ENCODE data around the gene GPI. TPM values are rescaled to one million over a fixed set of nuclear protein-coding genes. Genes with fewer than 3 reads are reported as not detected.
"Not testable (repeated sequence)": the region's sequence is repeated elsewhere in the genome, so short reads cannot be mapped to it uniquely, and the experiment has no call there.

The GPI gene
- total and polyA plus RNA-seq, 5 experiments from 2014 or later, result 107 to 179 (median 126) TPM

DNA sequence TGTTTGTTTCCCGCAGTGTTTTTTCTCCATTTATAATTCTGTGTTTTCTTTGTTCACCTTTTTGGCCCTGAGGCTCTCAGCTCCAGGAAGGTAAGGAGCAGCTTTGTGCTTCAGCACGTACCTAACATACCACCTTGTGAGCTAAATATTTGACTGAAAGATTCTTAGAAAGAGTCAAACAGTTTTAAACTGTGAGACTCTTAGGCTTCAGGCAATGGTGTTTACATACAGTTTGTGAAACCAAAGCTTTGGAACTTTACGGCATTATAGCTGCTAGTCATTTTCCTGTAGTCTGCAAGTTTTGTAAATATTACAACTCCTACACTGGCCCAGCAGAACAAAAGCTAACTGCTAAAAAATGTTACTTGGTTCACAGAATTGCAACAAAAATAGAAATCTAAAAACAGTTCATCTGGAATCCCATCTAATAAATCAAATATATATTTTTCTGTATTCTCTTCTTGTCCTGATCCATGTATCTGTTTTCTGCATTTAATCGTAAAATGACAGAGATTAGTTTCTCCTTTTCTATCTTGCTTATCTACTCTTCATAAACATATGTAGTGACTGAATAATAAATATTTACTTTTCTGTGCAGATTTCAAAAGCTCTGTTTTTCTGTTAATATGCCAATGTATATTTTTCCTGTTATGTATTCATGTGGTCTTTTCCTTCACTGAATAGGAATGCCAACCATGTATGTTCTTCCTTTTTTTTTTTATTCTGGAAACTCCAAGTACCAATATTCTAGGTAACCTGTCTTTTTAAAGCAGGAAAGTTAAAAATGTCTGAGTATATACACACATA is 38.8 kb upstream of the GPI start:
- Mint-ChIP-seq H3K27ac (peak overlapping the region in 2 of 10 donors; percentile 52 to 80), H3K9me3 (no peaks in the 10 kb centered on the region), H3K4me1 (peaks cover 0 to 19% (median 7%) of the 10 kb centered on the region in 4 donors), H3K36me3 (peaks cover 14 to 82% (median 35%) of the 10 kb centered on the region in 3 donors), H3K27me3 (no peaks in the 10 kb centered on the region), H3K4me3 (no peak overlapping the region)
- ATAC-seq (no peak), DNase-seq (no peak)
- POLR2A ChIA-PET, result interaction anchor here (1.3 to 1.4 kb wide), 2 partner anchors 9 to 12 kb away, joined by 3 to 7 read pairs; no protein-coding TSS in a partner anchor

DNA sequence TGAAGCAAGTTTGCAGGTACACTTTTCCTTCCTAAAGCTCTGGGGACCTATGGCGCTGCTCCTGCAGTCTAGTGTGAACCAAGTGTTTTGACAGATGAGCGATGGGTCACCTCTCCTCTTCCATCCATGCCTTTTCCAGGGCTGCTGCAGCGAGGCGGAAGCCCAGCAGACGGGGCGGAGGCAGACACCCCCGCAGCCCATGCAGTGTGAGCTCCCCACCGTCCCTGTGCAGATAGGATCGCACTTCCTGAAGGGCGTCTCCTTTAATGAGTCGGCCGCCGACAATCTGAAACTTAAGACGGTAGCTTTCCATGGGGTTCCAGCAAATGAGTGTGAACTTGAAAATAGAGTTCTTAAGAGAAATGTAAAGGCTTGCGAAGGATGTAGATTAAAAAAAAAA is 37.1 kb upstream of the GPI start:
- ATAC-seq, result no peak
- peaks cover 0 to 19% (median 7%) of the 10 kb centered on the region in 4 donors for H3K4me1 Mint-ChIP-seq
- no peaks in the 10 kb centered on the region for H3K27me3 Mint-ChIP-seq
- peaks cover 14 to 85% (median 45%) of the 10 kb centered on the region in 3 donors for H3K36me3 Mint-ChIP-seq
- peak overlapping the region in 1 of 10 donors; percentile 44 for H3K27ac Mint-ChIP-seq
- POLR2A ChIA-PET, result interaction anchor here (0.6 kb wide), 1 partner anchor 58 kb away, joined by 3 read pairs; no protein-coding TSS in a partner anchor
- H3K9me3 Mint-ChIP-seq, result no peaks in the 10 kb centered on the region
- H3K4me3 Mint-ChIP-seq, result no peak overlapping the region
- no peak for DNase-seq

- Mint-ChIP-seq H3K36me3 (peaks cover 11 to 89% (median 45%) of the 10 kb centered on the region in 3 donors), H3K4me3 (no peak overlapping the region), H3K4me1 (peaks cover 0 to 14% (median 2%) of the 10 kb centered on the region in 4 donors), H3K9me3 (no peaks in the 10 kb centered on the region), H3K27ac (no peak overlapping the region), H3K27me3 (no peaks in the 10 kb centered on the region)
- POLR2A ChIA-PET, result no interaction called here
- no peak for DNase-seq
- no peak for ATAC-seq
Observed at GRCh38 chr19:34328982-34329381, 36.0 kb upstream of the GPI start.

GRCh38 chr19:34330116-34330515 is 34.9 kb upstream of the GPI start:
- H3K27ac Mint-ChIP-seq, result peak overlapping the region in 5 of 10 donors; percentile 6 to 90 (median 45)
- POLR2A ChIA-PET, result no interaction called here
- no peak overlapping the region for H3K4me3 Mint-ChIP-seq
- H3K4me1 Mint-ChIP-seq, result peaks cover 0 to 10% (median 1%) of the 10 kb centered on the region in 4 donors
- H3K27me3 Mint-ChIP-seq, result no peaks in the 10 kb centered on the region
- no peaks in the 10 kb centered on the region for H3K9me3 Mint-ChIP-seq
- H3K36me3 Mint-ChIP-seq, result peaks cover 9 to 86% (median 42%) of the 10 kb centered on the region in 3 donors
- DNase-seq (no peak), ATAC-seq (no peak)

- H3K4me3 Mint-ChIP-seq, POLR2A ChIA-PET, DNase-seq, H3K27me3 Mint-ChIP-seq, ATAC-seq, H3K9me3 Mint-ChIP-seq, H3K4me1 Mint-ChIP-seq: not testable (repeated sequence)
- Mint-ChIP-seq H3K36me3 (peaks cover 9 to 81% (median 38%) of the 10 kb centered on the region in 3 donors), H3K27ac (peak overlapping the region in 1 of 10 donors; percentile 6)
Observed at GRCh38 chr19:34330596-34330995, 34.4 kb upstream of the GPI start.

- not testable (repeated sequence) for H3K9me3 Mint-ChIP-seq, H3K4me3 Mint-ChIP-seq, H3K27me3 Mint-ChIP-seq, H3K4me1 Mint-ChIP-seq, DNase-seq, ATAC-seq
- POLR2A ChIA-PET, result interaction anchor here (0.7 kb wide), 1 partner anchor 176 kb away, joined by 3 read pairs; no protein-coding TSS in a partner anchor
- Mint-ChIP-seq H3K27ac (peak overlapping the region in 3 of 10 donors; percentile 14 to 63 (median 50)), H3K36me3 (peaks cover 9 to 76% (median 34%) of the 10 kb centered on the region in 3 donors)
Observed at GRCh38 chr19:34331596-34331995, 33.4 kb upstream of the GPI start.

DNA sequence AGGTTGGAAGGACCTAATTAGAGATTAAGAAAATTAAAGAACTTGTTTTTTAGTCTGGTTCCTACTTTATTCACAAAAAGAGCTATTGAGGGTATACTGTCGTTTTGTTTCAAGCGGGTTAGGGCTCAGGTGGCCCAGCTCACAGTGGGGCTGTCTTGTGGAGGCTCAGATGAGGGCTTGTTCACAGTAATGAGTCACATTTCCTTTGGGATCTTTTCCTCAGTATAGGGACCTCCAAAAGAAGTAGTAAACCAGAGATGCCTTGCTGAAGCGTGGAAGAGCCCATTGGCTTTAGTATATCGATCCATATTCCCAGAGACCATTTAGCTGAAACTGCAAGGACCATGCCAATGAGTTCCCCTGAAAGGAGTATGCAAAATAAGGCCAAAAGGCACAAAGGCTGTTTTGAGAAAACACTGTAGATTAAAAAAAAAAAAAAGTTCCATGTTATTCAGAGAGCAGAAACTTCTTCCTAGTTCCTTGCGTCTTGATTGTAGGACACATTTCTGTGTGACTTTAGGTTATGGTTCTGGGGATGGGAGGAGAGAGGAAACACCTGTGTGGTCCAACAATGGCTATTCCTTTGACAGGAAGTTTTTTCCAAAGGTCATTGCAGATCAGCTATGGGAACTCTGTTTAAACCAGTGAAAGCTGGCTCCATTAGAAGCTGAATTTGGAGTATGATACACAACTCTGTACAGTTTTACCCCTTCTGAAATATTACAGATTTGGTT is 32.8 kb upstream of the GPI start:
- DNase-seq (no peak), ATAC-seq (no peak)
- Mint-ChIP-seq H3K4me3 (no peak overlapping the region), H3K4me1 (peaks cover 3 to 13% (median 5%) of the 10 kb centered on the region in 4 donors), H3K27me3 (no peaks in the 10 kb centered on the region), H3K27ac (peak overlapping the region in 4 of 10 donors; percentile 6 to 63 (median 46)), H3K36me3 (peaks cover 7 to 79% (median 33%) of the 10 kb centered on the region in 3 donors), H3K9me3 (no peaks in the 10 kb centered on the region)
- POLR2A ChIA-PET, result interaction anchor here (0.7 kb wide), 1 partner anchor 177 kb away, joined by 3 read pairs; no protein-coding TSS in a partner anchor

DNA sequence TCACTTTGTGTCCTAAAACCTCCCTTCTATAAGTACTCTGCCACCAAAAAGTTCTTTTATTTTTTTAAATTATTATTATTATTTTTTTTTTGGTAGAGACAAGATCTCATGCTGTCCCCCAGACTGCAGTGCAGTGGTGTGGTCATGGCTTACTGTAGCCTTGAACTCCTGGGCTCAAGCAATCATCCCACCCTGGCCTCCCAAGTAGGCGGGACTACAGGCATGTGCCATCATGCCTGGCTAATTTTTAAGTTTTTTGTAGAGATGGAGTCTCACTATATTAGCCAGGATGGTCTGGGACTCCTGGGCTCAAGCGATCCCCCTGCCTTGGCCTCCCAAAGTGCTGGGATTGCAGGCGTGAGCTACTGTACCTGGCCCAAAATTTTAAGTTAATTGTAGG is 29.1 kb upstream of the GPI start:
- POLR2A ChIA-PET, result interaction anchor here (0.5 to 0.7 kb wide), 2 partner anchors 134 to 148 kb away, joined by 3 to 4 read pairs; no protein-coding TSS in a partner anchor
- H3K9me3 Mint-ChIP-seq, result no peaks in the 10 kb centered on the region
- H3K36me3 Mint-ChIP-seq, result peaks cover 7 to 76% (median 16%) of the 10 kb centered on the region in 3 donors
- no peaks in the 10 kb centered on the region for H3K27me3 Mint-ChIP-seq
- ATAC-seq (no peak), DNase-seq (no peak)
- H3K27ac Mint-ChIP-seq, result peak overlapping the region in 4 of 10 donors; percentile 32 to 56 (median 40)
- H3K4me1 Mint-ChIP-seq, result peaks cover 4 to 17% (median 5%) of the 10 kb centered on the region in 4 donors
- H3K4me3 Mint-ChIP-seq, result no peak overlapping the region

DNA sequence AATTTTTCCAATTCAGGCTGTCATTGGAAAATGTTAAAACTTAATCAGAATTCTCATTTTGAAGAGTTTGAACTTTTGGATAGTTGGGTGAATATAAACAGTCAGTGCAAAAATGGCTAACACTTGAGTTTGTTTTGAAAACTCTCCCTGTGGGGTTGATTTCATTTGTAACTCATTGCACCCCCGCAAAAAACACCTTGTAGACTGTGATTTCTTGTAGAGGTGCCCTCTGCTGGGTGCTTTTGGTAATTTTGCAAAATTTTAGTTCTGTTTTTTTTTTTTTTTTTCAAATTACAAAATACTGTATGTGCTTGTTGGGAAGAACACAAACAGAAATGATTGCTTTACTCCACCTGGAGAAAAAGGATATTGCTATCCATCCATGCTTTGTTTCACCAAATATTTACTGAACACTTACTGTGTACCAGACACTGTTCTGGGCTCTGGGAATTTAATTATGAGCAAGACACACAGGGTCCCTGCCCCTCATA is 28.2 kb upstream of the GPI start:
- peaks cover 4 to 17% (median 6%) of the 10 kb centered on the region in 4 donors for H3K4me1 Mint-ChIP-seq
- ATAC-seq (peak; percentile 57 to 62), DNase-seq (peak in 9 of 10 donors; percentile 15 to 73 (median 53))
- H3K27ac Mint-ChIP-seq, result peak overlapping the region in 7 of 10 donors; percentile 24 to 77 (median 51)
- no peaks in the 10 kb centered on the region for H3K27me3 Mint-ChIP-seq
- H3K36me3 Mint-ChIP-seq, result peaks cover 7 to 76% (median 16%) of the 10 kb centered on the region in 3 donors
- no peaks in the 10 kb centered on the region for H3K9me3 Mint-ChIP-seq
- POLR2A ChIA-PET, result interaction anchor here (0.7 kb wide), 2 partner anchors 163 to 165 kb away, joined by 3 to 5 read pairs; no protein-coding TSS in a partner anchor
- no peak overlapping the region for H3K4me3 Mint-ChIP-seq

DNA sequence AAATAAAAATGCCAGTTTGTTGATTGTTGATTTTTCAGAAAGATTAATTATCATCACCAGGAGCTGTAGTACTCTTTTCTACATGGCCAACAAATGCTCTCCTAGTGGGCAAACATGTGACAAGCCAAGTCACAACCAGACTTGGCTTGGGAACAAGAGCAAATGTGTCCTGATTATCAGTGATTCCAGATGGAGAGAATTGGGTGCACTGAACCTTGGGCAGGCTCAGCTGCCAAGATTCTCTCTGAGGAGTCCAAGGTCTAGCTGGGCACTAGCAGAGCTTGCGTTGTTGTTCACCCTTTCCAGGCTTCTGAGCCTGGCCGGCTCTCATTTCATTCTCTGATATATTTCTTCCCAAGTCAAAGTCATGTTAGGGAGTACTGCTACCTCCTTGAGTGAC is 27.3 kb upstream of the GPI start:
- Mint-ChIP-seq H3K9me3 (no peaks in the 10 kb centered on the region), H3K27ac (peak overlapping the region in 2 of 10 donors; percentile 11 to 73), H3K36me3 (peaks cover 7 to 78% (median 15%) of the 10 kb centered on the region in 3 donors), H3K4me3 (no peak overlapping the region), H3K27me3 (no peaks in the 10 kb centered on the region), H3K4me1 (peaks cover 4 to 14% (median 6%) of the 10 kb centered on the region in 4 donors)
- POLR2A ChIA-PET, result interaction anchor here (0.5 to 1.3 kb wide), 3 partner anchors 12 to 120 kb away, joined by 3 to 7 read pairs (median 4); no protein-coding TSS in a partner anchor
- ATAC-seq, result no peak
- no peak for DNase-seq

GRCh38 chr19:34341935-34342680 is 22.9 kb upstream of the GPI start:
- Mint-ChIP-seq H3K36me3 (peaks cover 13 to 72% (median 27%) of the 10 kb centered on the region in 3 donors), H3K4me3 (no peak overlapping the region)
- no peak for ATAC-seq

More at GRCh38 chr19:34341935-34342680, 22.9 kb upstream of the GPI start:
- Mint-ChIP-seq H3K9me3 (no peaks in the 10 kb centered on the region), H3K27me3 (no peaks in the 10 kb centered on the region), H3K27ac (peak overlapping the region in 3 of 10 donors; percentile 8 to 65 (median 65)), H3K4me1 (peaks cover 6 to 14% (median 9%) of the 10 kb centered on the region in 4 donors)
- POLR2A ChIA-PET, result no interaction called here
- DNase-seq, result no peak

Data from naive thymus-derived CD8-positive, alpha-beta T cell (primary cell).